Activated CD4-positive, alpha-beta T cell treated with anti-CD3 and anti-CD28 coated beads for 36 hours (primary cell): Measurements from ENCODE around the gene PMVK. TPM values are rescaled to one million over a fixed set of nuclear protein-coding genes. Genes with fewer than 3 reads are reported as not detected.

ENCODE experiments used
- ATAC-seq: fragments of 200-7000 bp; cut with Tn5 transposase; one replicate; pipeline ENCODE4 v1.10.0; 2021; ENCODE audit warnings: mild to moderate bottlenecking, moderate library complexity
- CTCF ChIA-PET: fragments of 350-600 bp; sonication (Branson Sonifier 250); formaldehyde crosslinking; loops from one replicate; lab custom pipeline; 2021; ENCODE audit warnings: antibody characterized with exemption; lab: Charles Lee
- POLR2A ChIA-PET: fragments of 350-600 bp; sonication (Branson Sonifier 250); formaldehyde crosslinking; loops from one replicate; lab custom pipeline; 2021; ENCODE audit warnings: antibody characterized with exemption, inconsistent platforms; lab: Charles Lee
- DNase-seq: peaks from one replicate; pipeline ENCODE4 v3.0.0-alpha.2; 2020
- H3K27ac Mint-ChIP-seq: one replicate; pipeline ENCODE4 v1.8.0; 2021; ENCODE audit warnings: mixed read lengths
- H3K27me3 Mint-ChIP-seq: one replicate; pipeline ENCODE4 v1.8.0; 2021; ENCODE audit warnings: mixed read lengths
- H3K36me3 Mint-ChIP-seq: one replicate; pipeline ENCODE4 v1.8.0; 2021; ENCODE audit warnings: low read depth, mixed read lengths
- H3K4me1 Mint-ChIP-seq: one replicate; pipeline ENCODE4 v1.8.0; 2021; ENCODE audit warnings: mixed read lengths
- H3K4me3 Mint-ChIP-seq: one replicate; pipeline ENCODE4 v1.8.0; 2021; ENCODE audit warnings: mild to moderate bottlenecking, moderate library complexity, mixed read lengths
- H3K9me3 Mint-ChIP-seq: one replicate; pipeline ENCODE4 v1.8.0; 2021; ENCODE audit warnings: low read depth, mixed read lengths
- intact Hi-C, 2 experiments: fragments of 100-400 bp; cut with DNase I in 1 of 2; cut with micrococcal nuclease in 1 of 2; formaldehyde crosslinking; loops; one replicate each; pipeline versions ENCODE4 v1.14.2 to v1.15.1; 2022 to 2024; cut with DNase I, micrococcal nuclease
- total RNA-seq, 2 experiments: library from RNA; stranded (reverse); gene quantifications; one replicate each; pipeline ENCODE4 v1.2.3, GENCODE V29; 2021

PMVK gene
- total RNA-seq, 2 experiments from 2014 or later = 17.0 to 36.9 TPM

DNA sequence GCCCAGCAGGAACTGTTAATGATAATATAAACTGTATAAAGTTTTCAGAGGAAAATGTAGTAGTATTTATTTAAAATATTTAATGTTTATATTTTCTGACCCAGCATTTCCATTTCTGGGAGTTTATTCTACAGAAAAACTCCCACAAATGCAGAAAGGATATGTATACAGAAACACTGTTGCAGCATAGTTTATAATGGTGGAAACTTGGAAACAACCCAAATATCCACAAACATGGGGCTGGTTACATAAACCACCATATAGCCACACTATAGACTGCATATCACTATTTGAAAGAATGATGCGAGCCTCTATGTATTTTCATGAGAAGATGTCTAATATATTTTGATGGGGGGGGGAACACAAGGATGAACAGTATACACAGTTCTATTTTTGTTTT, 34.9 kb downstream of the PMVK start:
- ATAC-seq = no peak
- no peaks in the 10 kb centered on the region for H3K4me1 Mint-ChIP-seq

DNA sequence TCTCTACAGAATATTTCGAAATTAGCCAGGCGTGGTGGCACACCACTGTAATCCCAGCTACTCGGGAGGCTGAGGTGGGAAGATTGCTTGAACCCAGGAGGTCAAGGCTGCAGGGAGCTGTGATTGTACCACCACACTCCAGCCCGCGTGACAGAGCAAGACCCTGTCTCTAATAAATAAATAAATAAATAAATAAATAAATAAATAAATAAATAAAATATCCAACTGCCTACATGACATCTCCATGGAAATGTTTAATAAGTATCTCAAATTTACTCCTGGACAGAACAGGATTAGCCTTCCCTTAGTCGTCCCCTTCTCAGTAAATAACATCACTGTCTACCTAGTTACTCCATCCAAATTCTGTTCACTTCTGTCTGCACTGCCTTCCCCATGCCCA, 37.5 kb downstream of the PMVK start:
- ChIA-PET POLR2A (no interaction called here), CTCF (no interaction called here)
- H3K9me3 Mint-ChIP-seq = no peaks in the 10 kb centered on the region
- ATAC-seq (no peak), DNase-seq (no peak)
- intact Hi-C loops = no loop called here
- no peak overlapping the region for H3K27ac Mint-ChIP-seq
- H3K36me3 Mint-ChIP-seq = no peaks in the 10 kb centered on the region
- no peaks in the 10 kb centered on the region for H3K4me1 Mint-ChIP-seq
- peaks cover 2% of the 10 kb centered on the region for H3K27me3 Mint-ChIP-seq
- no peak overlapping the region for H3K4me3 Mint-ChIP-seq

More for the DNA sequence above, 34.9 kb downstream of the PMVK start:
- no peak overlapping the region for H3K27ac Mint-ChIP-seq
- H3K9me3 Mint-ChIP-seq = no peaks in the 10 kb centered on the region
- intact Hi-C loops = no loop called here
- CTCF ChIA-PET = interaction anchor here (0.6 to 1.1 kb wide), 3 partner anchors 23 to 341 kb away, joined by 3 read pairs; no protein-coding TSS in a partner anchor
- POLR2A ChIA-PET = no interaction called here
- H3K27me3 Mint-ChIP-seq = peaks cover 2% of the 10 kb centered on the region
- no peak for DNase-seq
- H3K4me3 Mint-ChIP-seq = no peak overlapping the region
- H3K36me3 Mint-ChIP-seq = no peaks in the 10 kb centered on the region

DNA sequence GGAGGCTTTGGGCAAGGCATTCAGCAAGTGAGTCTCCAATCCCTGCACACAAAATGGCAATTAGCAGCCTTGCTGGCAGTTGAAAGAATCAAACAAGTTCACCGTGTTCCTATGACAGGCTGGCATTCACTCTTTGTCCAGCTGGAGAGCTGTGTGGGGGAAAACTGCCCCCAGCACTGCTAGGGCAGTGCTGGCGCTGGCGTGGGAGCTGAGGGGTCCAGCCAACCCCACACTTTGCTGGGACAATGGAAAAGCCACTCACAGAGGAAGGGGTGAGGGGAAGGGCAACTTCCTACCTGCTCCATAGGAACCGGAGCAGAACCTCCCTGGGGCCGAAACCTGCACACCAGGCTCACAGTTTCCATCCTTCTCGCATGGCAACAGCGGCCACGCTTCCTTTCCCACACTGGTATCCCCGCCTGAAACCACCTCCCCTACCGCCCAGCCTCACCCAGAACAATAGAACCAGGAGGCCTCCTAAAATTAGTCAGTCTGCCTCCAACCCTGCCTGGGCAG, 39.7 kb downstream of the PMVK start:
- ChIA-PET CTCF (interaction anchor here (1.0 to 1.1 kb wide), 2 partner anchors 12 to 390 kb away, joined by 3 to 4 read pairs; no protein-coding TSS in a partner anchor), POLR2A (no interaction called here)
- Mint-ChIP-seq H3K36me3 (no peaks in the 10 kb centered on the region), H3K27ac (no peak overlapping the region), H3K4me1 (no peaks in the 10 kb centered on the region), H3K27me3 (peaks cover 2% of the 10 kb centered on the region), H3K9me3 (no peaks in the 10 kb centered on the region), H3K4me3 (no peak overlapping the region)
- no peak for ATAC-seq
- intact Hi-C loops = no loop called here
- DNase-seq = no peak

DNA sequence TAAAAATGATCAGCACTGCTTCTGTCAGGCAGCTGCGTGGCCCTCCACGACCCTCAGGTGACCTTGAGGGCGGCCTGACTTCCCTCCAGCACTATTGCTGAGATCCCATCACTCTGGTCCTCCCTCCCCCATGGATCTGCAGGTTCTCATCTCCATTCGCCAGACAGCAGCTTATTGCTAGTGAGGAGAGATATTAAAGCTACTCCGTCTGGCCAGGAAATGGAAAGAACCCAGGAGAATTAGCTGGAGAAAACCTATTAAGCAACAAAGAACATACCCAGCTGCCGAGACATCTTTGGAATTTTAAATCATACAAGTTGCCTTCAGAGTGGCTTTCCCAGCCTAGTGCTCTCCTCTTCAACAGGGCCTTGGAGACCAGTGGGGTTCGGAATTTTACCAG, 40.7 kb downstream of the PMVK start:
- Mint-ChIP-seq H3K4me1 (no peaks in the 10 kb centered on the region), H3K27ac (no peak overlapping the region), H3K27me3 (peaks cover 2% of the 10 kb centered on the region), H3K9me3 (no peaks in the 10 kb centered on the region), H3K4me3 (no peak overlapping the region), H3K36me3 (no peaks in the 10 kb centered on the region)
- intact Hi-C loops = no loop called here
- DNase-seq = no peak
- ChIA-PET CTCF (no interaction called here), POLR2A (no interaction called here)
- ATAC-seq = no peak

DNA sequence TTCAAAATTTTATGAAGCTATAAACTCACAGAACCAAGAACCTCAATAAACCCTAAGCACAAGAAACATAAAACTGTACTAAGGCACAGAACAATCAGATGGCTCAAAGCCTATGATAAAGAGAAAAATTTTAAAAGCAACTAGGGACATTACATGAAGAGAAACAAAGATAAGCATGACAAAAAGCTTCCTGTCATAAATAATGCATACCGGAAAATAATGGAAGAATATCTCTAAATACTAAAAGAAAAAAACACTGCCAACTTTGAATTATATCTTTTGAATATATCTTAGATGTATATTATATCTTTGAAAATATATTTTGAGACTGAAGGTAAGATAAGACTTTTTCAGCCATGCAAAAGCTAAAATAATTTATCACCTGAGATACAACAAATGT, 45.1 kb downstream of the PMVK start:
- DNase-seq = no peak
- intact Hi-C loops = no loop called here
- ChIA-PET CTCF (interaction anchor here (0.7 to 2.8 kb wide), 7 partner anchors 10 to 1046 kb away, joined by 3 to 18 read pairs (median 4); no protein-coding TSS in a partner anchor), POLR2A (no interaction called here)
- Mint-ChIP-seq H3K27ac (no peak overlapping the region), H3K27me3 (no peaks in the 10 kb centered on the region), H3K36me3 (no peaks in the 10 kb centered on the region), H3K4me1 (peaks cover under 1% of the 10 kb centered on the region), H3K9me3 (no peaks in the 10 kb centered on the region), H3K4me3 (no peak overlapping the region)
- ATAC-seq = no peak

DNA sequence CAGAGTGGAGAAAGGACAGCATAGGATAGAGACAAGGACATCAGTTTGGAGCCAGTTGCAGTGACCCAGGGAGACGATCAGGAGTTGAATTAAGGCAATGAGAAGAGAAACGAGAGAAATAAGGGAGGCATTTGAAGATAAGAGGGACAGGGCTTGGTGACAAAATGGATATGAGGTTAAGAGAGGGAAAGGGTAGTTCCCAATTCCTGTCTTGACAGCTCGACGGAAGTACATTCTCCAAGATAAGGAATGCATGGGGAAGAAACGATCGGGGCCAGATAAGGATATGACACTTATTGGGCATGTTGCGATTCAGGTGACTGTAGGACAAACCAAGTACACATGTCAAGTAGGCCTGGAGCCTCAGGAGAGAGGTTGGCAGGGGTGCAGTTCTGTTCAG, 47.8 kb downstream of the PMVK start:
- Mint-ChIP-seq H3K4me3 (no peak overlapping the region), H3K27ac (no peak overlapping the region), H3K4me1 (peaks cover 6% of the 10 kb centered on the region), H3K36me3 (no peaks in the 10 kb centered on the region), H3K27me3 (no peaks in the 10 kb centered on the region), H3K9me3 (no peaks in the 10 kb centered on the region)
- ChIA-PET POLR2A (no interaction called here), CTCF (no interaction called here)
- ATAC-seq (no peak), DNase-seq (no peak)
- intact Hi-C loops = no loop called here

DNA sequence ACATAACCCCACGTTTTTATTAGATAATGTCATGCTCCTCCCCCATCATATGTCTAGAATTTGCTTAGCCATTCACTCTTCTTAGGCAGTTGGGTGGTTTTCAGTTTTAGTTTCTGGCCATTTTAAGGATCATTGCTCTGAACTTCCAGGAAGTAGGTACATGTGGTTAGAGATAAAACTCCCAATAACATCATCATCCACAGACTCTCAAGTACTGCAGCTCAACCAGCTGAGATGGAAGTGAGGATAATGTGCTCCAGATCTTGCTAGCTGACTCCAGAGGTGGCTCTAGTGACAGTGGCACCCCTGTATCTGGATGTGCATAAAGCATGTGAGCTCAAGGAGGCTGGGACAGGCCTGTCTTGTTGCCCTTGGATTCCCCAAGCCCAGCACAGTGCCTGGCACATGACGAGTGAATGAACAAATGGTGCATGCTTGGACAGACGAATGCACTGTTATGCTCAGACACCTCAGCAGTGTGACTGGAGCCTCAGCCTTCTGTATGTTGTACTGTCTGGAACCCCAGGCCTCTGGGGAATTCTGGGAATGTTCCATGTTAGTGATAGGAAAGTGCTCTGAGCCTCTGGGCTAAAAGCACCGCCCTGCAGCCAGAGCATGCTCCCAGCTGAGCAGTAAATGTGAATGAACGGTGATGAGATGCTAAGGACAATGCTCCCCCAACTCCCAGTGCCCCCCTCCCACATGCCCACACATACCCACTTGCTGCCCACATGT, 50.1 kb downstream of the PMVK start:
- no peaks in the 10 kb centered on the region for H3K27me3 Mint-ChIP-seq
- no peaks in the 10 kb centered on the region for H3K36me3 Mint-ChIP-seq
- CTCF ChIA-PET = no interaction called here
- POLR2A ChIA-PET = no interaction called here
- ATAC-seq (peak; percentile 69), DNase-seq (no peak)
- no peak overlapping the region for H3K4me3 Mint-ChIP-seq
- H3K9me3 Mint-ChIP-seq = no peaks in the 10 kb centered on the region
- H3K4me1 Mint-ChIP-seq = peaks cover 6% of the 10 kb centered on the region
- intact Hi-C loops = no loop called here
- no peak overlapping the region for H3K27ac Mint-ChIP-seq

DNA sequence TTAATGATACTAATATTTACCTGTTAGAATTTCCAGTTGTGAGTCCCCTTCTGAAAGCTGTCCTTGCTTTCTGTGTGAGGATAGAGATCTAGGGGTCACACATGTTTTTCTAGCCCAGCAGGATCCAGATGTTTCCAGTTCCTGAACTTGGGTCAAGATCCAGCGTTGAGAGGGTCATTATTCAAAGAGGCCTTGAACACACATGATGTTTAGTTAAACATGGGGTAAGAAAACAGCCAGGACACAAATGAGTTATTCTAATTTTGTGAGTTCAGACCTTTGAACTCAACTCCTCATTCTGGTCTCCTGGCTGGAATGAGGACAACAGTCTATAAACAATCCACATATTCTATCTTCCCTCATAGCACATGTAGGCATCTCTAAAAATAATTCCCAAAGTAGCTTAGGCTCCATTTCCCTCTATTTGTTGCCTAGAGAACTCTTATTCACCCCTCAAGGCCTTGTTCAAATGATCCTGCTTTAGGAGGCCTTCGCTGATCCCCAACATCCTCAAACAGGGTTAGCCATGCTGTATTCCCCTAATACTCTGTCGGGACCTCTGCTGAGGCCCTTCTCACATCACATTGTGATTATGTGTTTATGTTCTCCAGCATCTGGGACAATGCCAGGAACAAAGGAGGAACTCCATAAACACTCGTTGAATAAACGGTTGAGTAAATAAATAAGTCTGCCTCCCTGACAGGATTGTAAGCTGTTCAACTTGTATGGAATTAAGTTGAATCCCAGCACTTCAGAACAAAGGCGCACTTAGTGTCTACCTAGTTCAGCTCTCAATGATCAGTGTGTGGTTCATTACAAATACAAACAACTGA, 51.4 kb downstream of the PMVK start:
- intact Hi-C loops = no loop called here
- H3K27ac Mint-ChIP-seq = no peak overlapping the region
- ChIA-PET CTCF (interaction anchor here (0.6 to 1.6 kb wide), 4 partner anchors 12 to 222 kb away, joined by 3 to 5 read pairs (median 4); no protein-coding TSS in a partner anchor), POLR2A (interaction anchor here (0.6 kb wide), 2 partner anchors 41 to 98 kb away, joined by 3 read pairs; partner anchors contain the start of gene FLAD1)
- H3K4me3 Mint-ChIP-seq = no peak overlapping the region
- ATAC-seq (no peak), DNase-seq (no peak)
- no peaks in the 10 kb centered on the region for H3K36me3 Mint-ChIP-seq
- peaks cover 6% of the 10 kb centered on the region for H3K4me1 Mint-ChIP-seq
- H3K27me3 Mint-ChIP-seq = no peaks in the 10 kb centered on the region
- no peaks in the 10 kb centered on the region for H3K9me3 Mint-ChIP-seq

DNA sequence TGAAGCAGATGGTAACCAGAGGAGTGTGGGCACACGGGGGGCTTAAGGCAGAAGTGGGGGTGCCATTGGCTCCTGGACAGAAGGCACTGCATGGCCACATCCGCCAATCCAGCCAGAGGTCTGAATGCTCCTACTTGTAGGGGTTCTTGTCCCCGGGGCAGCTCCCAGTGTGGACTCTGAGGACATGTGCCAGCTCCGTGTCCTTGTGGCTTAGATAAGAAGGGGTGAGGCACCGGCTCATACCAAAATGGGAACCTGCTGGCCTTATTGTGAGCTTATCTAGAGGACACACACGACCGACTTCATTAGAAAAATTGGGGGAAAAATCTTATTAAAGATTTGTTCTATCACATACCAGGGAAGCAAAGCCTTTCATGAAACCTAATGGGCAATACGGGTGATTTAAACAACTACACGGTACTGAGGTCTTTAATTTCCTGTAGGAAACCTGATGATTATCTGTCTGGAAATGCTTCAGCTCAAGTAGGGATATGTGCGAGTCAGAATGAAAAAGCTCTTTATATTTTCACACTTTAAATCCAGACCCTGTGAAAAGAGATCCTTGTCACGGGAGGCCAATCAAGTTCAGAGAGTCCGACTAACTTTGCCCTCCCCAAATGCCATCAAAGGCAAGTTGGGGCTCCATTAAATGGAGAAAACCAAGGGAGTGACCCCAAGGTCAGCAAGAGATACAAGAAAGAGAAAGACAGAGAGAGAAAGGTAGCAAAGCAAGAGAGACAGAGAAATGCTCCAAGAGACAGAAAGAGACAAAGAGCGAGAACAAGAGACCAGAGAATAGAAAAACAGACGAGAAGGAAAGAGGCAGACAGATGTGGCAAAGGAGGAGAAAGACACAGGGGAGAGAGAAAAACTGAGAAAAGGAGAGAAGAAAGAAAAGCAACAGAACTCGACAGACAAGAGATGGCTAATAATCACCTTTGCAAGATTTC, 52.3 kb downstream of the PMVK start:
- DNase-seq = no peak
- ChIA-PET POLR2A (interaction anchor here (0.6 kb wide), 1 partner anchor 41 kb away, joined by 3 read pairs; no protein-coding TSS in a partner anchor), CTCF (interaction anchor here (0.6 to 1.6 kb wide), 4 partner anchors 10 to 809 kb away, joined by 3 to 4 read pairs (median 4); no protein-coding TSS in a partner anchor)
- Mint-ChIP-seq H3K36me3 (no peaks in the 10 kb centered on the region), H3K9me3 (no peaks in the 10 kb centered on the region), H3K4me1 (peaks cover 6% of the 10 kb centered on the region), H3K27me3 (no peaks in the 10 kb centered on the region), H3K27ac (no peak overlapping the region), H3K4me3 (no peak overlapping the region)
- intact Hi-C loops = no loop called here
- no peak for ATAC-seq

DNA sequence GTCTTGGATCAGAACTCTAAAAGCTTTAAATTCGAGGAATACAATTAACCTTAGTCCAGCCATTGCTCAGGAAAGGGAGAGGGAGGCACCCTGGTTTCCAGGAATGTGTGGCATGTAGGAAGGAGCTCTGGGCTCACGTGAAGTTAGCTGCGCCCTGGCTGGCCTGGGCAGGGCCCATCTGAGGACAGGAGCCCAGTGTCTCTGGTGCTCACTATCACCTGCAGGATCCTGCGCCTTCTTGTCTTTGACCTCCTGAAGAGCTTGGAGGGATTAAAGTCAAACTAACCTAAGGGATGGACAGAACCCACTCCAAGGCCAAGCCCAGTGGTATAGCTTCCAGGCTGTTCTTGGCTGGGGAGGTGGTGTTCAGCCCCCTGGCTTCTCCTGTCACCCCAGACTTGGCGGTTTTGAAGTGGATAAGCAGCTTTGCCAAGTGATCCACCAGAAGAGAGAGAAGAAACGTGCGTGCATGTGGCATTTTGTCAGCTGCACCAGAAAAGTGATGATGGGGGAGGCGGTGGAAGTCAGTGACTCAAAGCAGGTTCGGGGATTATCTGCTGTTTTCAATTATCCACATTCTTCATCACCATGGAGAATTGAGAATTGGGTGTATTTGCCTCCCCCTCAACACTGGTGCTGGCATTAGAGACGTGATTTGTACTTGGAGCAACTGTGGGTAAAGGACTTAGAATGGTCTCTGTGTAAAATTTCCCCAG, 54.5 kb downstream of the PMVK start:
- Mint-ChIP-seq H3K27me3 (no peaks in the 10 kb centered on the region), H3K4me1 (peaks cover 6% of the 10 kb centered on the region), H3K27ac (no peak overlapping the region), H3K36me3 (no peaks in the 10 kb centered on the region), H3K9me3 (no peaks in the 10 kb centered on the region), H3K4me3 (no peak overlapping the region)
- intact Hi-C loops = no loop called here
- ATAC-seq = no peak
- CTCF ChIA-PET = interaction anchor here (0.6 to 2.6 kb wide), 13 partner anchors 9 to 399 kb away, joined by 3 to 18 read pairs (median 4); partner anchors contain the start of gene PBXIP1
- POLR2A ChIA-PET = no interaction called here
- no peak for DNase-seq
